HEK293 (cell line): ENCODE measurements around the gene SKI.

Experiments
- CTCF ChIA-PET: fragments of 350-600 bp; formaldehyde crosslinking; extraction: SDS; loops from one replicate; lab custom pipeline; 2021; ENCODE audit warnings: antibody characterized with exemption; lab: Yijun Ruan, JAX
- POLR2A ChIA-PET: fragments of 300-600 bp; formaldehyde crosslinking; extraction: SDS; loops from one replicate; lab custom pipeline; 2020; ENCODE audit warnings: antibody characterized with exemption, inconsistent platforms; lab: Yijun Ruan, JAX
- H3K27ac ChIP-seq: fragments of 200-500 bp; sonication (Bioruptor generic); 2 replicates; pipeline ENCODE4 v1.5.1; 2014; ENCODE audit warnings: low read depth, low read length, control low read depth, inconsistent platforms; ENCODE audit errors: extremely low read depth
- H3K36me3 ChIP-seq, 2 experiments: fragments of 200-500 bp in 1 of 2; sonication (Bioruptor generic) in 1 of 2; 1 replicate in 1 of 2; 2 replicates in 1 of 2; pipeline ENCODE4 v1.5.1; 2014 to 2017; ENCODE audit warnings: inconsistent platforms in 2 of 2, low read length in 2 of 2; ENCODE audit not compliant: control insufficient read depth in 2 of 2, insufficient read depth in 1 of 2
- H3K4me1 ChIP-seq: fragments of 200-500 bp; sonication (Bioruptor generic); 2 replicates; pipeline ENCODE4 v1.5.1; 2014; ENCODE audit warnings: mild to moderate bottlenecking, low read length, inconsistent platforms; ENCODE audit not compliant: control insufficient read depth, insufficient read depth
- H3K4me3 ChIP-seq: 2 replicates; pipeline ENCODE4 v1.5.1; 2011; ENCODE audit warnings: low read depth, mild to moderate bottlenecking, control low read depth, low read length, moderate library complexity
- H3K9me3 ChIP-seq: fragments of 200-500 bp; sonication (Bioruptor generic); 2 replicates; pipeline ENCODE4 v1.5.1; 2014; ENCODE audit warnings: low read depth, low read length, inconsistent platforms; ENCODE audit not compliant: control insufficient read depth, insufficient read depth
- BCL11A ChIP-seq: fragments of 450-650 bp; formaldehyde crosslinking; IDR thresholded peaks from 2 replicates; pipeline ENCODE4 v1.5.1; 2016; ENCODE audit warnings: low read depth, missing biosample characterization, missing genetic modification characterization
- KLF7 ChIP-seq: fragments of 450-650 bp; formaldehyde crosslinking; IDR thresholded peaks from 2 replicates; pipeline ENCODE4 v1.5.1; 2016; ENCODE audit warnings: missing biosample characterization, missing genetic modification characterization, borderline replicate concordance
- PATZ1 ChIP-seq: fragments of 450-650 bp; formaldehyde crosslinking; IDR thresholded peaks from 2 replicates; pipeline ENCODE4 v1.5.1; 2016; ENCODE audit warnings: missing biosample characterization, missing genetic modification characterization
- PRDM2 ChIP-seq: fragments of 450-650 bp; formaldehyde crosslinking; IDR thresholded peaks from 2 replicates; pipeline ENCODE4 v1.5.1; 2016; ENCODE audit warnings: missing biosample characterization, missing genetic modification characterization, borderline replicate concordance
- WT1 ChIP-seq: fragments of 450-650 bp; formaldehyde crosslinking; IDR thresholded peaks from 2 replicates; pipeline ENCODE4 v1.5.1; 2016; ENCODE audit warnings: missing biosample characterization, missing genetic modification characterization
- ZBTB10 ChIP-seq: fragments of 450-650 bp; formaldehyde crosslinking; IDR thresholded peaks from 2 replicates; pipeline ENCODE4 v1.5.1; 2016; ENCODE audit warnings: missing biosample characterization, missing genetic modification characterization
- ZBTB20 ChIP-seq: fragments of 450-650 bp; formaldehyde crosslinking; IDR thresholded peaks from 2 replicates; pipeline ENCODE4 v1.5.1; 2016; ENCODE audit warnings: missing biosample characterization, missing genetic modification characterization
- ZNF157 ChIP-seq: fragments of 450-650 bp; formaldehyde crosslinking; IDR thresholded peaks from 2 replicates; pipeline ENCODE4 v1.5.1; 2016; ENCODE audit warnings: missing biosample characterization, missing genetic modification characterization
- ZNF16 ChIP-seq: fragments of 450-650 bp; formaldehyde crosslinking; IDR thresholded peaks from 2 replicates; pipeline ENCODE4 v1.5.1; 2016; ENCODE audit warnings: low read depth, missing biosample characterization, missing genetic modification characterization
- ZNF335 ChIP-seq: fragments of 450-650 bp; formaldehyde crosslinking; conservative IDR thresholded peaks from 2 replicates; pipeline ENCODE4 v1.5.1; 2016; ENCODE audit warnings: missing biosample characterization, missing genetic modification characterization
- ZNF449 ChIP-seq: fragments of 450-650 bp; formaldehyde crosslinking; IDR thresholded peaks from 2 replicates; pipeline ENCODE4 v1.5.1; 2017; ENCODE audit warnings: missing biosample characterization, mild to moderate bottlenecking, missing genetic modification characterization, moderate library complexity
- ZNF610 ChIP-seq: fragments of 450-650 bp; formaldehyde crosslinking; IDR thresholded peaks from 2 replicates; pipeline ENCODE4 v1.5.1; 2016; ENCODE audit warnings: missing biosample characterization, missing genetic modification characterization, borderline replicate concordance
- ZNF629 ChIP-seq: fragments of 450-650 bp; formaldehyde crosslinking; IDR thresholded peaks from 2 replicates; pipeline ENCODE4 v1.5.1; 2017; ENCODE audit warnings: missing biosample characterization, missing genetic modification characterization
- ZNF660 ChIP-seq: fragments of 450-650 bp; IDR thresholded peaks from 2 replicates; pipeline ENCODE4 v1.5.1; 2018; ENCODE audit warnings: missing biosample characterization, mild to moderate bottlenecking, missing genetic modification characterization
- ZNF692 ChIP-seq: fragments of 450-650 bp; formaldehyde crosslinking; IDR thresholded peaks from 2 replicates; pipeline ENCODE4 v1.5.1; 2016; ENCODE audit warnings: missing biosample characterization, missing genetic modification characterization
- ZNF776 ChIP-seq: fragments of 450-650 bp; formaldehyde crosslinking; IDR thresholded peaks from 2 replicates; pipeline ENCODE4 v1.5.0; 2017; ENCODE audit warnings: missing biosample characterization, missing genetic modification characterization, borderline replicate concordance
- ZSCAN16 ChIP-seq: fragments of 450-650 bp; formaldehyde crosslinking; IDR thresholded peaks from 2 replicates; pipeline ENCODE4 v1.5.1; 2016; ENCODE audit warnings: missing biosample characterization, missing genetic modification characterization

Gene SKI

GRCh38 chr1:2233468-2233867 lies 5.3 kb downstream of the SKI start:
- Histone ChIP-seq H3K4me3 (no peak overlapping the region), H3K9me3 (no peaks in the 10 kb centered on the region), H3K4me1 (peaks cover 22% of the 10 kb centered on the region), H3K36me3 (peaks cover 0 to 42% of the 10 kb centered on the region in 2 experiments; a peak in 1 of 3 replicates), H3K27ac (peak overlapping the region; percentile 32; the same call in 1 of the 2 replicates)
- POLR2A ChIA-PET, result interaction anchor here (0.9 to 1.2 kb wide), 2 partner anchors 39 to 163 kb away, joined by 3 read pairs; partner anchors contain the start of gene FAAP20
- TF ChIP-seq ZNF335 (tag by site-specific recombination) (peak; percentile 29; the same call in 1 of the 2 replicates), ZNF449 (tag by site-specific recombination) (peak; percentile 96), PATZ1 (tag by site-specific recombination) (no peak), ZBTB10 (no peak), KLF7 (no peak), ZSCAN16 (0 out of 2 replicates have a peak, but pooled peaks have one; percentile 16), BCL11A (tag by site-specific recombination) (0 out of 2 replicates have a peak, but pooled peaks have one; percentile 10)
- TF ChIP-seq, all 188 proteins: peak for 4
- CTCF ChIA-PET, result interaction anchor here (0.8 kb wide), 2 partner anchors 38 to 39 kb away, joined by 3 to 5 read pairs; partner anchors contain the start of gene FAAP20

GRCh38 chr1:2233997-2234761 lies 6.1 kb downstream of the SKI start:
- CTCF ChIA-PET, result interaction anchor here (0.8 kb wide), 1 partner anchor 39 kb away, joined by 5 read pairs; the partner anchor contains the start of gene FAAP20
- no peaks in the 10 kb centered on the region for H3K9me3 ChIP-seq
- H3K27ac ChIP-seq, result peak overlapping the region; percentile 32
- H3K4me3 ChIP-seq, result no peak overlapping the region
- peaks cover 23% of the 10 kb centered on the region for H3K4me1 ChIP-seq
- POLR2A ChIA-PET, result interaction anchor here (0.7 to 1.2 kb wide), 3 partner anchors 25 to 162 kb away, joined by 3 read pairs; partner anchors contain the start of gene FAAP20
- peaks cover 0 to 45% of the 10 kb centered on the region in 2 experiments; a peak in 1 of 3 replicates for H3K36me3 ChIP-seq
- TF ChIP-seq ZNF157 (tag by site-specific recombination) (no peak), ZNF776 (no peak), PRDM2 (no peak), ZNF335 (tag by site-specific recombination) (peak; percentile 83), ZBTB20 (tag by site-specific recombination) (peak; percentile 84), ZNF629 (tag by site-specific recombination) (no peak), WT1 (tag by site-specific recombination) (no peak), ZNF16 (no peak), ZNF660 (0 out of 2 replicates have a peak, but pooled peaks have one; percentile 12), ZNF610 (tag by site-specific recombination) (no peak), ZNF692 (tag by site-specific recombination) (peak; percentile 59; the same call in 1 of the 2 replicates)
